Measurements from ENCODE around the gene SMIM36. TPM values are rescaled to one million over a fixed set of nuclear protein-coding genes. Genes with fewer than 3 reads are reported as not detected.

SMIM36 gene
- polyA plus RNA-seq (2013, experiment 1 of 4), result not detected
- not detected for polyA plus RNA-seq (2013, experiment 2 of 4)
- polyA plus RNA-seq (2013, experiment 3 of 4), result not detected
- polyA plus RNA-seq (2013, experiment 4 of 4), result not detected

- no peak within 1 kb of the TSS for H3K27ac ChIP-seq (ENCODE audit: insufficient read depth, low read depth, low read length, poor library complexity, severe bottlenecking)
- H3K9me3 ChIP-seq (ENCODE audit: control insufficient read depth, low read length), result no peaks in the 10 kb centered on the region
- no peaks in the 10 kb centered on the region for H3K36me3 ChIP-seq (ENCODE audit: control insufficient read depth, insufficient read depth, low read length)
- no peaks in the 10 kb centered on the region for H3K4me1 ChIP-seq (ENCODE audit: control insufficient read depth, insufficient read depth, low read length)
- H3K4me3 ChIP-seq (ENCODE audit: insufficient read depth, low read depth, low read length), result no peak within 1 kb of the TSS
- WGBS, 2 experiments, result 94 to 95% methylated on average over 17 to 18 of the region's 18 CpGs
- H3K27me3 ChIP-seq (ENCODE audit: control insufficient read depth, insufficient read depth, low read length, poor library complexity, severe bottlenecking), result no peaks in the 10 kb centered on the region
Observed at GRCh38 chr17:55510986-55511721, at the start of gene SMIM36. Gene SMIM36, minus strand, starts transcription at chr17:55511452.

- WGBS, 2 experiments, result 88 to 91% methylated on average over 8 of the region's 8 CpGs
- H3K4me1 ChIP-seq (ENCODE audit: control insufficient read depth, insufficient read depth, low read length), result no peaks in the 10 kb centered on the region
- no peak overlapping the region for H3K4me3 ChIP-seq (ENCODE audit: insufficient read depth, low read depth, low read length)
- no peaks in the 10 kb centered on the region for H3K9me3 ChIP-seq (ENCODE audit: control insufficient read depth, low read length)
- no peak overlapping the region for H3K27ac ChIP-seq (ENCODE audit: insufficient read depth, low read depth, low read length, poor library complexity, severe bottlenecking)
- no peaks in the 10 kb centered on the region for H3K36me3 ChIP-seq (ENCODE audit: control insufficient read depth, insufficient read depth, low read length)
- no peaks in the 10 kb centered on the region for H3K27me3 ChIP-seq (ENCODE audit: control insufficient read depth, insufficient read depth, low read length, poor library complexity, severe bottlenecking)
Observed at GRCh38 chr17:55555772-55556171, 44.5 kb upstream of the SMIM36 start.

DNA sequence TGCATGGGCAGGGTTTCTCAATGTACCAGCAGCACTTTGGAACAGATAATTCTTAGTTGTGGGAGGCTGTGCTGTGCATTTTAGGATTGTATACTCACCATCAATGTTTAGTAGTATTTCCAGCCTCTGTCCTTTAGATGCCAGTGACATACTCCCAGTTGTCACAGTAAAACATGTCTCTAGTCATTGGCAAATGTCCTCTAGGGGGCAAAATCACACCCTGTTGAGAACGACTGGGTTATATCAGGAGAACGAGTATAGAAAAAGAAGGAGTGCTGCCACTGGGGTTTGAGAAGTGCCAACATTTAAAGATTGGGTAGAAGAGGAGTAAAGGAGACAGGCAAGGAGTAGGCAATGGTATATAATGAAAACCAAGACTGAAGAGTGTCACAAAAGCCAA is 37.9 kb upstream of the SMIM36 start:
- 39% methylated on average over 2 of the region's 2 CpGs for WGBS, 2 experiments
- no peaks in the 10 kb centered on the region for H3K4me1 ChIP-seq (ENCODE audit: control insufficient read depth, insufficient read depth, low read length)
- no peaks in the 10 kb centered on the region for H3K9me3 ChIP-seq (ENCODE audit: control insufficient read depth, low read length)
- H3K36me3 ChIP-seq (ENCODE audit: control insufficient read depth, insufficient read depth, low read length), result no peaks in the 10 kb centered on the region
- H3K4me3 ChIP-seq (ENCODE audit: insufficient read depth, low read depth, low read length), result no peak overlapping the region
- H3K27ac ChIP-seq (ENCODE audit: insufficient read depth, low read depth, low read length, poor library complexity, severe bottlenecking), result no peak overlapping the region
- no peaks in the 10 kb centered on the region for H3K27me3 ChIP-seq (ENCODE audit: control insufficient read depth, insufficient read depth, low read length, poor library complexity, severe bottlenecking)

GRCh38 chr17:55546991-55547664 is 35.9 kb upstream of the SMIM36 start:
- H3K36me3 ChIP-seq (ENCODE audit: control insufficient read depth, insufficient read depth, low read length), result no peaks in the 10 kb centered on the region
- no peaks in the 10 kb centered on the region for H3K27me3 ChIP-seq (ENCODE audit: control insufficient read depth, insufficient read depth, low read length, poor library complexity, severe bottlenecking)
- H3K4me3 ChIP-seq (ENCODE audit: insufficient read depth, low read depth, low read length), result no peak overlapping the region
- WGBS, 2 experiments, result 88 to 100% methylated on average over 1 of the region's 1 CpG
- H3K27ac ChIP-seq (ENCODE audit: insufficient read depth, low read depth, low read length, poor library complexity, severe bottlenecking), result no peak overlapping the region
- no peaks in the 10 kb centered on the region for H3K4me1 ChIP-seq (ENCODE audit: control insufficient read depth, insufficient read depth, low read length)
- no peaks in the 10 kb centered on the region for H3K9me3 ChIP-seq (ENCODE audit: control insufficient read depth, low read length)

GRCh38 chr17:55546481-55546880 is 35.2 kb upstream of the SMIM36 start:
- WGBS, 2 experiments, result 93 to 94% methylated on average over 2 of the region's 2 CpGs
- H3K27ac ChIP-seq (ENCODE audit: insufficient read depth, low read depth, low read length, poor library complexity, severe bottlenecking), result no peak overlapping the region
- H3K36me3 ChIP-seq (ENCODE audit: control insufficient read depth, insufficient read depth, low read length), result no peaks in the 10 kb centered on the region
- H3K4me3 ChIP-seq (ENCODE audit: insufficient read depth, low read depth, low read length), result no peak overlapping the region
- H3K4me1 ChIP-seq (ENCODE audit: control insufficient read depth, insufficient read depth, low read length), result no peaks in the 10 kb centered on the region
- no peaks in the 10 kb centered on the region for H3K9me3 ChIP-seq (ENCODE audit: control insufficient read depth, low read length)
- no peaks in the 10 kb centered on the region for H3K27me3 ChIP-seq (ENCODE audit: control insufficient read depth, insufficient read depth, low read length, poor library complexity, severe bottlenecking)

DNA sequence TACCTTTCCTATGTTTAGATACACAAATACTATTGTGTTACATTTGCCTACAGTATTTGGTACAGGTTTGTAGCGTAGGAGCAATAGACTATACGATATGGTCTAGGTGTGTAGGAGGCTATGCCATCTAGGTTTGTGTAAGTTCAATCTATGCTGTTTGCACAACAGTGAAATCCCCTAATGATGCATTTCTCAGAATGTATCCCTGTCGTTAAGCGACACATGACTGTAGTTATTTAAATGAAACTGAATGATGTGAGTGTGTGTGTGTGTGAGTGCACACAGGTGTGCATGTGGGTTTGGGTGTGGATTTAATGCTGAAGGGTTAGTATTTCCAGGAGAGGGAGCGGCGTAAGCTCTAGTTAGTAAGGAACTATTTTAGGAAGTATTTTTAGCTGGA is 34.6 kb upstream of the SMIM36 start:
- Histone ChIP-seq H3K4me1 (ENCODE audit: control insufficient read depth, insufficient read depth, low read length) (no peaks in the 10 kb centered on the region), H3K27ac (ENCODE audit: insufficient read depth, low read depth, low read length, poor library complexity, severe bottlenecking) (no peak overlapping the region), H3K9me3 (ENCODE audit: control insufficient read depth, low read length) (no peaks in the 10 kb centered on the region), H3K36me3 (ENCODE audit: control insufficient read depth, insufficient read depth, low read length) (no peaks in the 10 kb centered on the region), H3K27me3 (ENCODE audit: control insufficient read depth, insufficient read depth, low read length, poor library complexity, severe bottlenecking) (no peaks in the 10 kb centered on the region), H3K4me3 (ENCODE audit: insufficient read depth, low read depth, low read length) (no peak overlapping the region)
- WGBS, 2 experiments, result 84 to 88% methylated on average over 6 of the region's 6 CpGs

GRCh38 chr17:55543709-55544108 is 32.5 kb upstream of the SMIM36 start:
- no peak overlapping the region for H3K4me3 ChIP-seq (ENCODE audit: insufficient read depth, low read depth, low read length)
- no peak overlapping the region for H3K27ac ChIP-seq (ENCODE audit: insufficient read depth, low read depth, low read length, poor library complexity, severe bottlenecking)
- H3K27me3 ChIP-seq (ENCODE audit: control insufficient read depth, insufficient read depth, low read length, poor library complexity, severe bottlenecking), result no peaks in the 10 kb centered on the region
- no peaks in the 10 kb centered on the region for H3K4me1 ChIP-seq (ENCODE audit: control insufficient read depth, insufficient read depth, low read length)
- no peaks in the 10 kb centered on the region for H3K9me3 ChIP-seq (ENCODE audit: control insufficient read depth, low read length)
- H3K36me3 ChIP-seq (ENCODE audit: control insufficient read depth, insufficient read depth, low read length), result no peaks in the 10 kb centered on the region

DNA sequence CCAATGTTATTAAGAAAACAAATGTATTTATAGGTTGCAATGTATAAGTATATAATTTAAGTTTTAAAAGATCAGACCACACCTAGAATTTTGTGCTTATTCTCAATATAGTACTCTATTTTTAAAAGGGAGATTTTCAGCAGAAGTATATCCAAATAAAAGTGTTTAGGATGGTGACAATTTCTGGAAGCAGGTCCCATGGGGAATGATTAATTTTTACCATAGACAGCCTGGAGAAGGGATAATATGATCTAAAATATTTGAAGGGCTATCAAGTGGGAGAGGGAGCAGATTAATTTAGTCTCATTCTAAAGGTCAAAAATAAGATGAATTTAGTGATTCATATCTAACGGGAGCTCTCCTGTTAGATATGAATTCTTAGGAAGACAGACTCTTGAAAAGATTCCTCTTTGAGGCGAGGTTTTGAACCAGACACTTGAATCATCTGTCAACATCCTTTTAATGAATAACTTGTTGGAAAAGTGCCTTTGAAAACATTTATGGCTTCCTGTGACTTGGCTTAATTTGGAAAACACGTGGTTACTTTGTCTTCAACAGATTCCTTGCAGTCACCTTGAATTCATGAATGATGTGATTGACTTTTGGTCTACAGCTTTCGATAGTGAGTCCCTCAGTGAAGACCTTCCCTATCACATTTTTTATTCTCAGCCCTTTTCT is 29.3 kb upstream of the SMIM36 start:
- H3K4me3 ChIP-seq (ENCODE audit: insufficient read depth, low read depth, low read length), result no peak overlapping the region
- no peaks in the 10 kb centered on the region for H3K9me3 ChIP-seq (ENCODE audit: control insufficient read depth, low read length)
- no peak overlapping the region for H3K27ac ChIP-seq (ENCODE audit: insufficient read depth, low read depth, low read length, poor library complexity, severe bottlenecking)
- 88 to 90% methylated on average over 3 to 4 of the region's 4 CpGs for WGBS, 2 experiments
- no peaks in the 10 kb centered on the region for H3K36me3 ChIP-seq (ENCODE audit: control insufficient read depth, insufficient read depth, low read length)
- H3K4me1 ChIP-seq (ENCODE audit: control insufficient read depth, insufficient read depth, low read length), result no peaks in the 10 kb centered on the region
- no peaks in the 10 kb centered on the region for H3K27me3 ChIP-seq (ENCODE audit: control insufficient read depth, insufficient read depth, low read length, poor library complexity, severe bottlenecking)

DNA sequence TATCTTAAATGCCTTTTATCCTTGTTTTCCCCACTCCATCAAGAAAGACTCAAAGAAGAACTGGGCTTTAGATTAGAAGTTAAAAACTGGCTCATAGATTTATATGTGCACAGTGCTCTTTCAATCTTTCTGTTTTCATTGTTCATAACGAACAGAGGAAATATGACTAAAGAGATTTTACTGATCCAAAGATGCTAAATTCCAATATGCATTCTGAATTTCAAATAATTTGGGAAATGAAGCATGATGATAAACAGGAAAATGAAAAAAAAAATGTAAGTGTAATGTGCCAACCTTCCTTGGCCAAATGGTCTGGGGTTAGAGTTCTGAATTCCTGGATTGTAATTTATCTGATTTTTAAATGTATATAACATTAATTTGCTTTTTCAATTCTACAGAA is 25.0 kb upstream of the SMIM36 start:
- no peaks in the 10 kb centered on the region for H3K9me3 ChIP-seq (ENCODE audit: control insufficient read depth, low read length)
- H3K27me3 ChIP-seq (ENCODE audit: control insufficient read depth, insufficient read depth, low read length, poor library complexity, severe bottlenecking), result no peaks in the 10 kb centered on the region
- H3K36me3 ChIP-seq (ENCODE audit: control insufficient read depth, insufficient read depth, low read length), result no peaks in the 10 kb centered on the region
- H3K4me1 ChIP-seq (ENCODE audit: control insufficient read depth, insufficient read depth, low read length), result no peaks in the 10 kb centered on the region
- H3K4me3 ChIP-seq (ENCODE audit: insufficient read depth, low read depth, low read length), result no peak overlapping the region
- H3K27ac ChIP-seq (ENCODE audit: insufficient read depth, low read depth, low read length, poor library complexity, severe bottlenecking), result no peak overlapping the region
- 100% methylated on average over 1 of the region's 1 CpG; no CpG with 5 or more reads in 1 of the 2 experiments for WGBS, 2 experiments

DNA sequence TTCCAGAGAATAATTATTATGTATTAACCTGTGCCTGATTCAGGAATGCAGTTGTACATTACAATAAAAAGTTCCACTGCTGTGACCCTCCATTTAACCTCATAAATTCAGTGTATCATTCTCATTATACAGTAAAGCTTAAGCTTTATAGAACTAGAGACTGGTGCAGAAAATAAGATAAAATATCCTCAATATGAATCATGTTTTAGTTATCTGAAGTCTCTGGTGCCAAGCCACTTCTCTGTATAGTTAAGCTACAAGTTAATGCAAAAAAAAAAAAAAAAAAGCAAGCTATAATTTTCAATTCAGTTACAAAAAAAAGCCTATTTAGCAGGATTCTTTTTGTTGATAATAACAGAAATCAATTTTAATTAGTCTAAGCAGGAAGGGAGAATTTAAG is 22.4 kb upstream of the SMIM36 start:
- no peaks in the 10 kb centered on the region for H3K4me1 ChIP-seq (ENCODE audit: control insufficient read depth, insufficient read depth, low read length)
- H3K27ac ChIP-seq (ENCODE audit: insufficient read depth, low read depth, low read length, poor library complexity, severe bottlenecking), result no peak overlapping the region
- no peaks in the 10 kb centered on the region for H3K9me3 ChIP-seq (ENCODE audit: control insufficient read depth, low read length)
- H3K27me3 ChIP-seq (ENCODE audit: control insufficient read depth, insufficient read depth, low read length, poor library complexity, severe bottlenecking), result no peaks in the 10 kb centered on the region
- no peak overlapping the region for H3K4me3 ChIP-seq (ENCODE audit: insufficient read depth, low read depth, low read length)
- no peaks in the 10 kb centered on the region for H3K36me3 ChIP-seq (ENCODE audit: control insufficient read depth, insufficient read depth, low read length)
